PC-3 (cell line): ENCODE measurements around the gene CELF2.

Experiments used
- CTCF ChIP-seq: fragments of 300-600 bp; sonication (generic); conservative IDR thresholded peaks from 2 replicates; pipeline ENCODE4 v1.5.1; 2017; ENCODE audit warnings: antibody characterized with exemption, low read depth, mild to moderate bottlenecking, low read length
- EZH2 ChIP-seq: fragments of 300-600 bp; sonication (generic); IDR thresholded peaks from one replicate; pipeline ENCODE4 v1.6.1; 2017; ENCODE audit warnings: antibody characterized with exemption, mild to moderate bottlenecking, low read length; ENCODE audit not compliant: unreplicated experiment

GRCh38 chr10:11276449-11276990 is 258.8 kb downstream of the CELF2 start:
- no peak for TF ChIP-seq CTCF
- TF ChIP-seq EZH2: no peak
